GM12872 (cell line): ENCODE results near the gene FBXO41.
A peak's percentile ranks its signal among the peaks of the same experiment; 100 is the strongest.

ENCODE experiments used
- TF ChIP-seq, protein P1 (sequence below): IDR thresholded peaks from 3 replicates; pipeline ENCODE4 v1.5.1; 2011; ENCODE audit warnings: low read depth, mild to moderate bottlenecking, low read length, moderate library complexity; ENCODE audit not compliant: insufficient read depth

Gene FBXO41

DNA sequence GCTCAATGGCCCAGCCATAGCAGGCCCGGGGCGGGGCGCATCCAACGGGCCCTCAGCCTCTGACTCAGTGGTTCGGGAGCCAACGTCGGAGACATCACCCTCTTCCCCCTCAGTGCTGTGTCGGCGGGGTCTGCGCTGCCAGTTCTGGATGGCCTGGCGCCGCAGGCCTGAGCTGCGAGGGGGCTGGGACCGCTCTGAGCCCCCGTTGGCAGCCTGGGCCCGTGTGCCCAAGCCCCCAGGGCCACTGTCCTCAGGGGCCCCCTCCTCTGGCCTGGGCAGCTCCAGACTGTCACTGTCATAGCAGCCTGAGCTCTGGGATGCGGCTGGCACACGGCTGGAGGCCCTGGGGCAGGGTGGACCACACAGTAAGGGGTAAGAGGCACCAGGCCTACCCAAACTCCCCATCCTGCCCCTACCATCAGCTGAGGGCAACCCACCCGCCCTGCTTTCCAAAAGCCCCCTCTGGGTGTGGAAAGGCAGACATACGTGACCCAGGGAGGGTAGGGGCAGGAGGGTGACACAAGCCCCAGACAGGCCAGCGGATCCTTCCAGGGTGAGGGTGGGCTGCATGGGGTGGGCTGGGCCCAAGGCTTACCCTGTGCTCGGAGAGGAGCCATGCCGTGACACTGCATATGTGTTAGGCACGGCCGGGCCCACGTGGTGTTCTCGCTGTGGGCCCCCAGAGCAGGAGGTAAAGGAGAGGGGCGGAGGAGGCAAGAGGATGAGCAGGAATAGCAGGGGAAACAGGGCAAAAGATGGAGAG lies 18.8 kb downstream of the FBXO41 start:
- TF ChIP-seq, protein P1, sequence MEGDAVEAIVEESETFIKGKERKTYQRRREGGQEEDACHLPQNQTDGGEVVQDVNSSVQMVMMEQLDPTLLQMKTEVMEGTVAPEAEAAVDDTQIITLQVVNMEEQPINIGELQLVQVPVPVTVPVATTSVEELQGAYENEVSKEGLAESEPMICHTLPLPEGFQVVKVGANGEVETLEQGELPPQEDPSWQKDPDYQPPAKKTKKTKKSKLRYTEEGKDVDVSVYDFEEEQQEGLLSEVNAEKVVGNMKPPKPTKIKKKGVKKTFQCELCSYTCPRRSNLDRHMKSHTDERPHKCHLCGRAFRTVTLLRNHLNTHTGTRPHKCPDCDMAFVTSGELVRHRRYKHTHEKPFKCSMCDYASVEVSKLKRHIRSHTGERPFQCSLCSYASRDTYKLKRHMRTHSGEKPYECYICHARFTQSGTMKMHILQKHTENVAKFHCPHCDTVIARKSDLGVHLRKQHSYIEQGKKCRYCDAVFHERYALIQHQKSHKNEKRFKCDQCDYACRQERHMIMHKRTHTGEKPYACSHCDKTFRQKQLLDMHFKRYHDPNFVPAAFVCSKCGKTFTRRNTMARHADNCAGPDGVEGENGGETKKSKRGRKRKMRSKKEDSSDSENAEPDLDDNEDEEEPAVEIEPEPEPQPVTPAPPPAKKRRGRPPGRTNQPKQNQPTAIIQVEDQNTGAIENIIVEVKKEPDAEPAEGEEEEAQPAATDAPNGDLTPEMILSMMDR = no peak

DNA sequence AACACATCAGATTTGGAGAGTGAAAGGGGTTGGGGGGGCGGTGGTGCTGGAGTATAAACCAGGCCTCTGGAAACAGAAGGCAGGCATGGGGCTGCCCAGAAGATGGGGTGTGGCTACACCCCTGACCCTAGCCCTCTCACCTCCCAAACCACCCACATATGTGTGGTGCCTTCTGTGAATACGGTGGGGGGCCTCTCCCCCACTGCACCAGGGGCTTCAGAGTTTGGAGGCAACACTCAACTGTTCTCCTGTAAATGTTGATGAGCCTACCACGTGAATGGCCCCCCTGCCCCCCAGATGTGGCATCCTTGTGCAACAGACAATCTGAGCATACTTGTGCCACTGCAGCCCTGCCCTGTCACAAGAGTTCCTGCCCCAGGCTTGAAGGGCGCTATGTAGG lies 19.5 kb downstream of the FBXO41 start:
- TF ChIP-seq, protein P1 = no peak

DNA sequence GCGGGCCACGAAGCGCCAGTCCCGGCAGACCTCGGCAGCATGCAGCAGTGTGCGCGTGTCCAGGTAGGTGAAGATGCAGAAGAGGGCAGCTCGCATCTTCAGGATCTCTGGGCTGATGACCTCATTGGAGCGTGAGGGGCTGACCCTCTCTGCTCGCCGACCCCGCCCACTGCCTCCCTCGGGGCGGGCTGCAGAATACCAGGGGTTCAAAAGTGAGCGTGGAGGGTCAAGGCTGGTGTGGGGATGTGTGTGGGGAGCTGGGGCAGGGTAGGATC lies 20.0 kb downstream of the FBXO41 start:
- TF ChIP-seq, protein P1 = no peak

DNA sequence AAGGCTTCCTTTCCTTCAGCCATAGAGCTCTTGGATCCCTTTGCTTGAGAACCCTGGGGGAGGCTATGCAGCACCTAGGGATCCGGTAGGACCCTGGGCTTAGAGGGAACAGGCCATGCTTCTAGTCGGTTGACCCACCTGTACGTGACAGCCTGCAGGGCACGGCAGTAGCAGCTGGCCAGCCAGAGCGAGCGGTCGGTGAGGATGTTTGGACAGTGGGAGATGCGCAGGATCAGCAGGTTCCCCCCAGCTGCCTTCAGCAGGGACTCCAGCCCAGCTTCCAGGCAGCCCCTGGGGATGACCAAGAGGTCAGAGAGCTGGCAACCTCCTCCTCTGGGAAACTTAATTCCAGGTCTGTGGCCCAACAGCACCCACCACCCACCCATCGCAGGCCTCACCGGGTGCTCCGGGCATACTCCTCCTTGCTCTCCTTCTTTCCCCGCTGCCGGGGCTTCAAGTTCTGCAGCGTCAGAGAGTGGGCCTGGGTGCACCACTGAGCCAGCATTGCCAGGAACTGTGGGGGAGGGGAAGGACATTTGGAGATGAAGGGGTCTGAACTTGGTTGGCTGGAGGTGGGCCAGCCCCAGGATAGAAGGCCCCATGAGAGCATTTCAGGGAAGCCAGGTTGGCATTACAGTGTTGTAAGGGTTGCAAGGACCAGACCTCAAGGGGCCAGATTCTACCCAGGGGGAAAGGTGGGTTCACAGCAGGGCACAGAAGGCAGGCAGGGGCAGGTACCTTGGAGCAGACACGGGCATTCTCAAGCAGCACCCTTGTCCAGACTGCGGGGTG lies 20.5 kb downstream of the FBXO41 start:
- TF ChIP-seq, protein P1 = no peak

DNA sequence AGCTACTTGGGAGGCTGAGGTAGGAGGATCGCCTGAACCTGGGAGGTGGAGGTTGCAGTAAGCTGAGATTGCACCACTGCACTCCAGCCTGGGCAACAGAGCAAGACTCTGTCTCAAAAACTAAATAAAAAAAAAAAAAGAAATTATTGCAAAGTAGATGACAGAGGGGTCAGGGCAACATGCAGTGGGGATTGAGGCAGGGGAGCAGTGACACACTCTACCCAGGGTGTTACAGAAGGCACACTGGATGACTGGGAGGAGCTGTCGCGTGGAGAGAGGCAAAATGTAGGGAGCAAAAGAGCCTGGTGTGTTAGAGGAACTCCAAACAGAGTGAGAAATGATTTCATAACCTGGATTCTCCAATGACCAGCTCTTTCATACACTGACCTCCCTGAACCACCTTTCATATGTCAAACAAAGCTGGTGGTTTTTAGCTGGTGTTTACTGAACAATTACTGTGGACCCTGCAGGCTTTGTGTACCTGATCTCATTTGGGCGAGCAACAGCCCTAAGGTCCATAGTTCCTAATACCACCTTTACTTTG lies 22.1 kb downstream of the FBXO41 start:
- TF ChIP-seq, protein P1 = no peak

DNA sequence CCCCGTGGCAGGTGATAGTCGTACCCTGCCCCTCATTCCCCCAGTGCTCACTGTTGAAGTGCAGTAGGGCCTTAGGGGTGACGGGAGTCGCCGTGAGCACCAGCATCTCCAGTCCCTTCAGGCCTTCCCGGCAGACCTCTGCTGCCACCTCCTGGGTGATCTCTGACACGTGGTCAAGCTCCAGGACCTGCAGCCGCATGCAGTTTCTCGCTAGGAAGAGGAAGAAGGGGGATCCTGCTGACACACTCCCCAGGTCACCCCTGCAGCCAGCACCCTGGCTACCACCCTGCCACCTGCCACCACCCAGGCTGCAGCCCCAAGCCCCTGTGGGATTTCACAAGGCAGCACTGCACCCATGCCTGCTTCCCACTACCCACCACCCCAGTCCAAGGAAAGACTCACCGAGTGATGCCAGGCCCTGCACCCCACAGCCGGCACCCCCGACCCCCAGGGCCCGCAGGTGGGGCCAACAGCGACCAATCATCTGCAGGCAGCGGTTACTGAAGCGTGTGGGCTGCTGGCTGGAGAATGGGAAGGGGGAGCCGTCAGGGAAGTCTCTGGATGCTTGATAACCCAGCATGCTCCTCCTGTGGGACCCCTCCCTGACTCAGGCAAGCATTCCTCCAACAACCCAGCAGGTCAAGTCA lies 23.8 kb downstream of the FBXO41 start:
- TF ChIP-seq, protein P1 = peak; percentile 48

DNA sequence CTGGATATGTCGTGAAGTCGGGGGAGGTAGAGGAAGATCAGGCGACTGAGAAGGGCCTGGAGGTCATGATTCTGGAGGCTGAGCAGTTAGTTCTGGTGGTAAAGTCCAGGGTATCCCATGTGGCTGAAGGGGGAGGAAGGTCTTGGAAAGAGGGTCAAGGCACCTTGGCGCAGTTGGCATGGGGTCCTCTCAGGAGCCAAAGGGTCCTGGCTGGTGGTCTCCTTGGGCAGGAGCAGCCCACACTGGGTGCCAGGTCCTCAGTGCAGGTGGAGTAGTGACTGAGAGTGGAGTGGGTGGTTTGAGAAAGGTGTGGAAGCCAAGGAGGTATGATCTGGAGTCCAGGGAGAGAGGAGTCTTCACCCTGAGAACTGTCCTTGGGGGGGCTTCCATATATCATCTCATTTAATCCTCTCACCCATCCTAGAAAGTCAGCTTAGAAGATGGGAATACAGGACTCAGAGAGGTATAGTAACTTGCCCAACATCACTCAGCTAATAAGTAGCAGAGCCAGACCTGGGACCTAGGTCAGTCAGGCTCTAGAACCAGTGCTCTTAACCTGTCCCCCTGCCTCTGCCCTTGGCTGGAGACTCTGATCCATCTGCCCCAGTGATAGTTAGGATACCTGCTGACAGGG lies 24.5 kb downstream of the FBXO41 start:
- TF ChIP-seq, protein P1 = no peak
